HTERT RPE-1 (cell line): Measurements from ENCODE around the gene ETNK1.
"Not testable (repeated sequence)": the region's sequence is repeated elsewhere in the genome, so short reads cannot be mapped to it uniquely, and the experiment has no call there.

Experiments
- in situ Hi-C: fragments of 300-500 bp; cut with MboI; formaldehyde crosslinking; loops from 4 replicates; pipeline ENCODE4 v1.14.3; 2020; ENCODE audit warnings: low sequenced_read_pairs

Gene ETNK1

GRCh38 chr12:22624870-22625761, at the start of gene ETNK1:
TSS of gene ETNK1 (plus strand) at chr12:22625171. CDS start at chr12:22625431, 260 bp downstream.
- in situ Hi-C loops = no loop called here

GRCh38 chr12:22576065-22576464, 48.9 kb upstream of the ETNK1 start:
- in situ Hi-C loops = no loop called here

DNA sequence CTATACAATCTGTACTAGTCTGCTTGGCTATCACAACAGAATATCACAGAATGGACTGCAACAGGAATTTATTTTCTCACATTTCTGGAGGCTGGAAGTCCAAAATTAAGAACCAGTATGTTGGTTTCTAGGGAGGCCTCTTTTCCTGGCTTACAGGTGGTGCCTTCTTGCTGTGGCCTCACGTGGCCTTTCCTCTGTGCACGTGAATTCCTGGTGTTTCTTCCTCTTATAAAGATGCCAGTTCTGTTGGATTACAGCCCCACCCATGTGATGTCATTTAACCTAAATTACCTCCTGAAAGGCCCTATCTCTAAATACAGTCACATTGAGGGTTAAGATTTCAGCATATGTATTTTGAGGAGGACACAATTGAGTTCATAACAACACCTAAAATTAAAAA, 48.5 kb upstream of the ETNK1 start:
- in situ Hi-C loops = no loop called here

DNA sequence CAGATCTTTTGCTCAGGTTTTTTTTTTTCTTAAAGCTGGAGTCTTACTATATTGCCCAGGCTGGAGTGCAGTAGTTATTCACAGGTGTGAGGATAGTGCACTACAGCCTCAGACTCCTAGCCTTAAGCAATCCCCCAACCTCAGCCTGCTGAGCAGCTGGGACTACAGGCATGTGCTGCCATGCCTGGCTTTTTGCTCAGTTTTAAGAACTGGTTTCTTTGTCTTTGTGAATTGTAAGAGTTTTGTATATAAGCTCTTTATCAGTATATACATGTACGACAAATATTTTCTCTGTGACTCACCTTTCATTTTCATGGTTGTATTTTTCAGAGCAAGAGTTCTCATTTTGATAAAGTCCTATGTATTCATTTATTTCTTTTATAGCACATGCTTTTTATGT, 47.3 kb upstream of the ETNK1 start:
- in situ Hi-C loops = no loop called here

DNA sequence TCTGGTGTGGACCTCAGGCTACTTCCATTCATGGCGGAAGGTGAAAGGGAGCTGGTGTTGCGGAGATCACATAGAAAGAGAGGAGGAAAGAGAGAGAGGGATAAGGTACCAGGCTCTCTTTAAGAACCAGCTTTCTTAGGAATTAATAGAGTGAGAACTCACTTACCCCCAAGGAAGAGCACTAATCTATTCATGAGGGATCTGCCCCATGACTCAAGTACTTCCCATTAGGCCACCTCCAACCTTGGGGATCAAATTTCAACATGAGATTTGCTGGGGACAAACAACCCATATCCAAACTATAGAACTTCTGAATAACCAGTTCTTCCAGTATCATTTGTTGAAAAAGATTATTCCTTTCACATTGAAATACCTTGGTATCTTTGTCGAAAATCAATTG, 46.6 kb upstream of the ETNK1 start:
- in situ Hi-C loops = no loop called here

GRCh38 chr12:22588817-22589216, 36.2 kb upstream of the ETNK1 start:
- in situ Hi-C loops = no loop called here

GRCh38 chr12:22593864-22594263, 31.1 kb upstream of the ETNK1 start:
- in situ Hi-C loops = no loop called here

DNA sequence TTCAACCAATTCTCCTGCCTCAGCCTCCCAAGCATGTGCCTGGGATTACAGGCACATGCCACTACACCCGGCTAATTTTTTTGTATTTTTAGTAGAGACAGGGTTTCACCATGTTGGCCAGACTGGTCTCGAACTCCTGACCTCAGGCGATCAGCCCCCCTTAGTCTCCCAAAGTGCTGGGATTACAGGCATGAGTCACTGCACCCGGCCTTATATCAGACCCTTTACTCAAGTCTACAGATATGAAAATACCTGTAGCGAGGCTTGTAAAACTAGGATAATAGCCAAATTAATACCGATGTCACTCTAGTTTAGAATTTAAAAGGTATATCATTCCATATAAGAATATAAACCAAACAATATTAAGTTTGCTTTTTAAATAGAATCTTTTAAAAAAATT, 27.4 kb upstream of the ETNK1 start:
- in situ Hi-C loops = not testable (repeated sequence)

GRCh38 chr12:22598141-22598762, 26.7 kb upstream of the ETNK1 start:
- in situ Hi-C loops = no loop called here

GRCh38 chr12:22598763-22599161, 26.2 kb upstream of the ETNK1 start:
- in situ Hi-C loops = no loop called here

- in situ Hi-C loops = no loop called here
These were observed 24.8 kb upstream of the ETNK1 start for GRCh38 chr12:22600181-22600580.

DNA sequence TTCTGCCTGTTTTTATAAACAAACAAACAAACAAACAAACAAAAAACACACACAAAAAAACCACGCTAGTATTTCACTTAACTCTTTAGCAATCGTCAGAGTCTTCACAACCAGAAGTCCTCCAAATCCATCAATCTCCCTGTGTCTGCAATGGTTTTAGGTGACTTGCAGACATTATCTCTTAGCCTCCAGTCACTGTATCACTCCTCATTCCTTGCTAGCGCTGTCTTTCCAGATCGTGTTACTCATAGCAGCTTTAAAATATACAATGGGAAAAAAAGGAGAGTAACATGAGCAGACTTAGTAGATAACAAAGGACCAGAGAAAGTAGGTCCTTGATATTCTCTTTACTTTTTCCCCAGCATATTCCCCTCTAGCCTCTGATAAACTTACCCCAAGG, 15.5 kb upstream of the ETNK1 start:
- in situ Hi-C loops = no loop called here

- in situ Hi-C loops = no loop called here
These were observed 14.8 kb upstream of the ETNK1 start for GRCh38 chr12:22610131-22610530.

DNA sequence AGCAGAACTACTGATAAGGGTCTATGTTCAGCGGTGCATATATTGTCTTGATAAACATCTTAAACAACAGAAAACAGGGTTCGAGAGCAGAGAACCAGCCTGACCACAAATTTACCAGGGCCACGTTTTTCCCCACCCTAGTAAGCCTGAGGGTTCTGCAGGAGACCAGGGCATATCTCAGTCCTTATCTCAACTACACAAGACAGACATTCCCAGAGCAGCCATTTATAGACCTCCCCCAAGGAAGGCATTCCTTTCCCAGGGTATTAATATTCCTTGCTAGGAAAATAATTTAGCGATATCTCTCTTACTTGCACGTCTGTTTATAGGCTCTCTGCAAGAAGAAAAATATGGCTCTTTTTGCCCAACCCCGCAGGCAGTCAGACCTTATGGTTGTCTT, 12.1 kb upstream of the ETNK1 start:
- in situ Hi-C loops = not testable (repeated sequence)

DNA sequence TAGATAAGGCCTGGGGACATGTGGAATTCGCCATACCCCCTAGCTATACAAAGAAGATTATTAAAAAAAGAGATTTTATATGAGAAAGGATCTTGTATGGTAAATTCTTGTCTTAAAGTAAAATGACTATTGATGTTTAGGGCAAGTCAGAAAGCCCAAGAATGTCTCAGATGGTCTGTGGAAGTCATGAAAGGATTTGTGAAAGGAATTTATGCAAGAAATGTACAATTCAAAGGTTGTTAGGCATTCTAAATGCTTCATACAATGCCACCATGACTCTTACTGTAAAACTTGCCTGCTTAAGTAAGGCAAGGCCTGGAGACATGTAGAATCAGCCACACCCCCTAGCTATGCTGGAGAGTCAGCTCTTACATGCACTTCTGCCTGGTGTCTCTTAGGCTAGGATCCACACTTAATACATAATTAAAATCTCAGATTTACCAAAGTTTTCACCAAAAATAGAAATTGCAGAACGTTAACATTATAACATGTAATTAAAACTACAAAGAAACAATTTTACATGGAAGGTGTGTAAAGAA, 8.9 kb upstream of the ETNK1 start:
- in situ Hi-C loops = no loop called here

DNA sequence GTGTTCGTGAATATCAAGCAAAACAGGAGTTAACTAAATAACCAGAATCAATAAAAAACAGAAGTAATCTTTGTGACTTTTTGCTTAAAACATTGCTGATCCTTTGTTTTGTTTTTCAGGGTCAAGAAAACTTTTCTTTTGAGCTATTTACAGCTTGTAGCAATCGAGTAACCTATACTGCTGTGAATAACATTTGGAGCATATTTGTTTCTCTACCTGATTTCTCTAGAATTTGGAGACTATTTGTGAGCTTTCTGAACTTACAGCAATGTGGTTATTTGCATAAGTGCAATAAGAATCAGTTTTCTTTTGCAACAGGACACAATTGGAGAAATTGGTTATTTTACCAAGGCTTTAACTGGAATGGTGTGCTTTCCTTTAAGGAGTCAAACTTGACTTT, 7.3 kb upstream of the ETNK1 start:
- in situ Hi-C loops = no loop called here

- in situ Hi-C loops = no loop called here
These were observed 462 bp upstream of the ETNK1 start for GRCh38 chr12:22624548-22624869.

- in situ Hi-C loops = no loop called here
These were observed 857 bp downstream of the ETNK1 start for GRCh38 chr12:22625762-22626294.

GRCh38 chr12:22626406-22626805, 1.4 kb downstream of the ETNK1 start:
- in situ Hi-C loops = no loop called here

DNA sequence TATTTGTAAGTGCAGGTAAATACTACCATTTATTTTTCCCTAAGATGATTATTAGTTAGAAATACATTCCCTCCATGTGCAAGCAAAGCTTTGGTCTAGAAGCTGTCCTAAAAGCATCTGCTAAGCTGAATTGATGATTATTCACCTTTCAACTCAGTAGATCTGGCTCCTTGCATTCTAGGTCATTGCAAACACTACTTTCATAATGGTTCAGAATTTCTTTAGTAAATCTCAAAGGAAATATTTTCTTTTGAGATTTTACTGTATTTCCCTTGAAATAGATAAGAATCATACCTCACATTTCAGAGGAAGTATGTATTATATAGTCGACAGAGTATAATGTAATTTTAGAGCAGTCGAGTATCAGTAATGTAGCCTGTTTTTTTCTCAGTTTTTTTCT, 2.4 kb downstream of the ETNK1 start:
- in situ Hi-C loops = no loop called here

DNA sequence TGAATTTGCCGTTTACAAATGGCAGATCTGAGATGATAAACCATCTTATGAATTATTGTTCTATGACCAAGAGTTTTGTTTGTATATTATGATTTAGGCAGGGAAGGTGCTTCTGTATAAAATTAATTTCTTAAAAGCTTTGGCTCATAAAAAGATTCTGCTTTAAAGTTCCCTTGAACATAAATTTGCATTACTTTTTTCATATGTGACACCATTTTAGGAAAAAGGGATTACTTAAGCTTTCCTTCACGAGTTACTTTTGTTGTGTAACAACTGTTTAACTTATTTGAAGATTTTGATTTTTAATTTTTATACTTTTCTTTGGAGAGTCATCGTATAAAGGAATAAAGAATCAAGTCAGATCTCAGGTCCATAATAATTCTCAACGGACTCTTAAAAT, 3.3 kb downstream of the ETNK1 start:
- in situ Hi-C loops = no loop called here

DNA sequence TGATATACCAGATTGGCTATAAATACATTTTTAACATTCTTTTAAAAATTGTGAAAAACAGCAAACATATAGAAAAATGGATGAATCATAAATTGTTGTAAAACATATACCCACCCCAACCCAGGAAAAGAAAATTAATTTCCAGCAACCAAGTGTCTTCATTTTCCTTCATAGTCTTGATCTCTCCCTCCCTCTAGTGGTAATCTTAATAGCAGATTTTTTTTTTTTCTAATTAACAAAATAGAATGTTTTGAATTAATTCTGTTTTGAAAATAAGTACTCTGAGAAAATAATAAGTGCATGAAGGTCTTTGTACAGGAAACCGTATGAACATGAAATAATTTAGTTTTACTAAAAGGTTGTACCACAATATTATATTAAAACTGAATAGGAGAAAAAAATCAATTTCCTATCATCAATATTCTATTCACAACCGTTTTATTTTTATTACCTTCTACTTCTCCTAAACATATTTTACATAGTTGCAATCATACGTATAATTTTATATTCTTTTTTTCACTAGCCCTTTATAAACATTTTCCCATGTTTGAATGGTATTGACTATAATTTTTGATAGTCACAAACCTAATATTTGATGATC, 7.0 kb downstream of the ETNK1 start:
- in situ Hi-C loops = no loop called here
